GM12878 (cell line): Measurements from ENCODE around the gene ATP5ME. TPM values are rescaled to one million over a fixed set of nuclear protein-coding genes. Genes with fewer than 3 reads are reported as not detected.

Experiments used
- ATAC-seq: fragments of 200-7000 bp; cut with Tn5 transposase; 3 replicates; pipeline ENCODE4 v1.9.1; 2020; ENCODE audit warnings: mild to moderate bottlenecking, moderate library complexity
- BruUV-seq: library from RNA; stranded (reverse); fragments of 400-500 nt; replicated peaks from 2 replicates; lab custom pipeline; 2021; lab: Mats Ljungman, UMichigan
- CTCF ChIA-PET: fragments of 300-600 bp; sonication (Branson Sonifier 250); formaldehyde crosslinking; extraction: SDS; loops from one replicate; lab custom pipeline; 2021; ENCODE audit warnings: inconsistent platforms; lab: Yijun Ruan, JAX
- POLR2A ChIA-PET: fragments of 350-600 bp; formaldehyde crosslinking; extraction: SDS; loops from one replicate; lab custom pipeline; 2021; ENCODE audit warnings: inconsistent platforms; lab: Charles Lee
- RAD21 ChIA-PET: fragments of 300-600 bp; sonication (Branson Sonifier 250); formaldehyde crosslinking; loops from one replicate; lab custom pipeline; 2023; ENCODE audit warnings: antibody characterized with exemption; ENCODE audit not compliant: unreplicated experiment; lab: Charles Lee
- SMC1A ChIA-PET: fragments of 300-600 bp; sonication (Branson Sonifier 250); formaldehyde crosslinking; loops from one replicate; lab custom pipeline; 2023; ENCODE audit not compliant: unreplicated experiment, uncharacterized antibody; lab: Charles Lee
- DNase-seq: peaks from one replicate; pipeline ENCODE4 v3.0.0-alpha.2; 2011; ENCODE audit warnings: low read depth, low spot score
- FAIRE-seq: peaks from 3 replicates; lab custom pipeline; 2011; peaks lifted over from hg19 to GRCh38; lab: Jason Lieb, UNC
- H2AFZ ChIP-seq: 2 replicates; pipeline ENCODE4 v1.6.0; 2011; ENCODE audit warnings: low read depth, low read length, control low read depth; ENCODE audit not compliant: control insufficient read depth
- H3K27ac ChIP-seq: 2 replicates; pipeline ENCODE4 v1.5.1; 2011; ENCODE audit warnings: control low read depth; ENCODE audit not compliant: control insufficient read depth, insufficient read depth
- H3K27me3 ChIP-seq, 2 experiments: replicated peaks in 1 of 2; 2 replicates each; pipeline versions ENCODE4 v1.6.0 to v1.6.1; 2011; ENCODE audit warnings: low read length in 1 of 2; ENCODE audit not compliant: control insufficient read depth in 2 of 2, insufficient read depth in 2 of 2
- H3K36me3 ChIP-seq, 2 experiments: 2 replicates each; pipeline ENCODE4 v1.5.1; 2011; ENCODE audit warnings: low read length in 1 of 2; ENCODE audit not compliant: control insufficient read depth in 2 of 2, insufficient read depth in 2 of 2
- H3K4me1 ChIP-seq: 2 replicates; pipeline ENCODE4 v1.6.1; 2011; ENCODE audit warnings: mild to moderate bottlenecking, low read length, moderate library complexity, mixed read lengths; ENCODE audit not compliant: control insufficient read depth, insufficient read depth
- H3K4me2 ChIP-seq: 2 replicates; pipeline ENCODE4 v1.6.0; 2011; ENCODE audit warnings: control low read depth; ENCODE audit not compliant: control insufficient read depth, insufficient read depth
- H3K4me3 ChIP-seq: fragments of 200-600 bp; sonication (generic); 2 replicates; pipeline ENCODE4 v1.5.1; 2016
- H3K79me2 ChIP-seq: 2 replicates; pipeline ENCODE4 v1.6.0; 2011; ENCODE audit warnings: low read length; ENCODE audit not compliant: control insufficient read depth, insufficient read depth
- H3K9ac ChIP-seq: 2 replicates; pipeline ENCODE4 v1.8.0; 2011; ENCODE audit warnings: low read length, control low read depth, mixed read lengths; ENCODE audit not compliant: control insufficient read depth, insufficient read depth
- H3K9me3 ChIP-seq: replicated peaks from 3 replicates; pipeline ENCODE4 v1.5.1; 2011; ENCODE audit warnings: mild to moderate bottlenecking, low read length; ENCODE audit not compliant: control insufficient read depth, insufficient read depth
- H4K20me1 ChIP-seq: 2 replicates; pipeline ENCODE4 v1.6.0; 2011; ENCODE audit not compliant: control insufficient read depth, insufficient read depth
- BHLHE40 ChIP-seq, 2 experiments: fragments of 450-650 bp in 1 of 2; IDR thresholded peaks; 2 replicates each; pipeline ENCODE4 v1.6.1; 2011 to 2017; ENCODE audit warnings: low read depth in 2 of 2, borderline replicate concordance in 1 of 2, improper control_type of control experiment in 1 of 2, low read length in 1 of 2, mild to moderate bottlenecking in 1 of 2
- CHD4 ChIP-seq: fragments of 200-600 bp; sonication (generic); IDR thresholded peaks from 2 replicates; pipeline ENCODE4 v1.6.1; 2016; ENCODE audit warnings: mild to moderate bottlenecking
- EGR1 ChIP-seq, 2 experiments: IDR thresholded peaks; 1 replicate in 1 of 2; 2 replicates in 1 of 2; pipeline ENCODE4 v1.6.1; 2011 to 2012; ENCODE audit warnings: low read depth in 2 of 2, low read length in 2 of 2, borderline replicate concordance in 1 of 2, mild to moderate bottlenecking in 1 of 2, moderate library complexity in 1 of 2
- EZH2 ChIP-seq: IDR thresholded peaks from 2 replicates; pipeline ENCODE4 v1.6.1; 2012; ENCODE audit warnings: low read depth, mild to moderate bottlenecking, control low read depth, inconsistent platforms, low read length, borderline replicate concordance; ENCODE audit not compliant: control insufficient read depth
- HDAC2 ChIP-seq: fragments of 200-600 bp; sonication (generic); IDR thresholded peaks from 2 replicates; pipeline ENCODE4 v1.6.1; 2017
- HDGF ChIP-seq: fragments of 450-650 bp; IDR thresholded peaks from 2 replicates; pipeline ENCODE4 v1.6.1; 2016; ENCODE audit warnings: antibody characterized with exemption
- IRF4 ChIP-seq: IDR thresholded peaks from 2 replicates; pipeline ENCODE4 v1.6.1; 2011; ENCODE audit warnings: low read depth, low read length
- JUNB ChIP-seq: IDR thresholded peaks from 2 replicates; pipeline ENCODE4 v1.6.1; 2016; ENCODE audit warnings: antibody characterized with exemption, mild to moderate bottlenecking
- POU2F2 ChIP-seq: IDR thresholded peaks from 3 replicates; pipeline ENCODE4 v1.6.1; 2011; ENCODE audit warnings: low read depth, mild to moderate bottlenecking, low read length, borderline replicate concordance
- RB1 ChIP-seq: fragments of 450-650 bp; formaldehyde crosslinking; IDR thresholded peaks from 2 replicates; pipeline ENCODE4 v1.6.1; 2017; ENCODE audit warnings: mild to moderate bottlenecking, borderline replicate concordance
- SMAD5 ChIP-seq: IDR thresholded peaks from 2 replicates; pipeline ENCODE4 v1.6.1; 2016; ENCODE audit warnings: antibody characterized with exemption, low read depth
- ZNF274 ChIP-seq: IDR thresholded peaks from one replicate; pipeline ENCODE4 v1.8.0; 2011; ENCODE audit not compliant: insufficient read length, insufficient read depth
- ZNF384 ChIP-seq: IDR thresholded peaks from 2 replicates; pipeline ENCODE4 v1.6.1; 2012; ENCODE audit warnings: low read depth, mild to moderate bottlenecking, low read length, improper control_type of control experiment, borderline replicate concordance
- ZNF592 ChIP-seq: fragments of 450-650 bp; IDR thresholded peaks from 2 replicates; pipeline ENCODE4 v1.6.1; 2017; ENCODE audit warnings: mild to moderate bottlenecking, moderate library complexity
- WGBS: methylation state at CpG from one replicate; pipeline ENCODE4 v1.1.6; 2016; ENCODE audit warnings: low lambda C conversion rate; ENCODE audit not compliant: insufficient replicate concordance, insufficient coverage; ENCODE audit errors: missing lambda C conversion rate; 5-methylcytosine and 5-hydroxymethylcytosine counted together
- in situ Hi-C: fragments of 300-500 bp; cut with MboI; formaldehyde crosslinking; loops from 9 replicates; pipeline ENCODE4 v1.14.3; 2018; ENCODE audit warnings: mixed read lengths
- intact Hi-C: fragments of 100-400 bp; cut with micrococcal nuclease; formaldehyde crosslinking; loops from one replicate; pipeline ENCODE4 v1.14.2; 2022; ENCODE audit not compliant: unreplicated experiment
- polyA plus RNA-seq, 11 experiments: library from polyadenylated mRNA; depleted of rRNA in 4 of 11; unstranded in 6 of 11; stranded (reverse) in 5 of 11; fragments of >200 nt; fragmentation: Nextera tagmentation in 4 of 11; fragmentation: Illumina TruSeq in 1 of 11; extraction: Ambion mirVana in 4 of 11; extraction: Trizol in 1 of 11; gene quantifications; 1 replicate in 1 of 11; 2 replicates in 10 of 11; pipeline versions ENCODE4 v1.2.1 to v1.2.3, GENCODE V29; 2011 to 2016; ENCODE audit warnings: inconsistent platforms in 2 of 11, missing spikeins in 2 of 11, low read depth in 1 of 11
- total RNA-seq, 4 experiments: library from RNA; depleted of rRNA in 3 of 4; stranded (reverse); fragments of >200 nt in 3 of 4; fragmentation: Illumina TruSeq in 1 of 4; extraction: Trizol in 1 of 4; gene quantifications; 2 replicates each; pipeline versions ENCODE4 v1.2.1 to v1.2.3, GENCODE V29; 2013 to 2021
- TF ChIP-seq, protein P1 (sequence below): fragments of 450-650 bp; formaldehyde crosslinking; IDR thresholded peaks from 2 replicates; pipeline ENCODE4 v1.4.0; 2022; ENCODE audit warnings: mild to moderate bottlenecking, moderate library complexity

Gene ATP5ME
- total and polyA plus RNA-seq, 10 of the 15 experiments (the other 5 are each of a cell fraction or from before 2014, with no cell fraction given), result 279 to 2,374 (median 509) TPM

DNA sequence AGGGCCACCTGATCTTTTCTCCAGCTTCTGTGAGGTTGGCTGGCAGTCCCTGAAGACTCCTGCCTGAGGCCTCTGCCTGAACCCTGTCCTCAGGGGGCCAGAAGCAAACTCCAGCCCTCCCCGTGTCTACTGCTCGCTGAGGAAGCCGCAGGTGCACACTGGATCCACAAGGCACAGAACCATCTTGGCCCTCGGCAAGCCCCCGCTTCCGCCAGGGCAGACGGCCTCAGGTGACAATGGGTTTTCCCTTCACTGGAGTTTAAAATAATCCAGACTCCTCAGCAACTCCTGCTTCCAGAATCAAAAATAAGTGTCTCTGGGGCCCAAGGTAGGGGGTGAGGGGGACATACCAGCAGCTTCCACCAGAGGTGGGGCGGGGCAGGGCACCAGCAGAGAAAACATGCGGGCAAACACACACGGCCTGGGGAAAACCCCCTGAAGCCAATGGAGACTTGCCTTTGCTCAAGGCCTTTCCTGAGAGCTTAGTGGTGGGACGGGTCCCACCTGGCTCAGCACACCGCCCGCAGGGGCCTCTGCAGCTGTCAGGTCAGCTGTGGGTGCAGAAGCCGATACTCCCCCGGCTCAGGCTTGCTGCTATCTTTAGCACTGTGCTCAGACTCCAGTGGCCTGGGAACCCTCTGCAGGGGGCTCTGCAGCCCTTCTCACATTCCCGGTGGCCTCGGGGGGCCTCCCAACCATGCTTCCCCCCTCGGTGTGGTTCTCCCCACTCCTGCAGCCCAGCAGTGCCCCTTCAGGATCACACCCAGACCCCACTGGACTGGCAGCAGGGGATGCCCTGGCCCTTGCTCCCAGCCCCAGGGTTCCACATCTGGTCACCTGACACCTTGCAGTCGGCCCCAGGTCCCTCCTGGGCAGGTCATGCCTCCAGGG, 2.1 kb upstream of the ATP5ME start:
- ATAC-seq, result peak; percentile 54
- Histone ChIP-seq H4K20me1 (no peaks in the 10 kb centered on the region), H3K27ac (peak overlapping the region; percentile 92), H3K36me3 (peaks cover 4 to 7% of the 10 kb centered on the region in 2 experiments), H3K9me3 (no peaks in the 10 kb centered on the region), H3K27me3 (no peaks in the 10 kb centered on the region), H3K9ac (peak overlapping the region; percentile 53), H2AFZ (peak overlapping the region; percentile 34; the same call in 1 of the 2 replicates), H3K79me2 (peaks cover 24% of the 10 kb centered on the region), H3K4me2 (peak overlapping the region; percentile 96), H3K4me1 (peaks cover 38% of the 10 kb centered on the region), H3K4me3 (peak overlapping the region; percentile 85)
- CTCF ChIA-PET, result interaction anchor here (0.9 to 2.3 kb wide), 5 partner anchors 8 to 311 kb away, joined by 3 to 8 read pairs (median 4); partner anchors contain the start of gene IDUA
- RAD21 ChIA-PET, result interaction anchor here (0.7 to 1.3 kb wide), 6 partner anchors 12 to 311 kb away, joined by 3 to 5 read pairs (median 4); partner anchors contain the start of gene IDUA
- FAIRE-seq, result peak; percentile 71
- BruUV-seq, result TSS peak; percentile 78
- POLR2A ChIA-PET, result interaction anchor here (0.5 to 2.6 kb wide), 5 partner anchors 12 to 246 kb away, joined by 4 to 14 read pairs (median 7); no protein-coding TSS in a partner anchor
- WGBS, result 6% methylated on average over 19 of the region's 19 CpGs
- in situ Hi-C loops (no loop called here), intact Hi-C loops (loop anchor here (2.0 to 10.0 kb wide), 4 partner anchors 23 to 431 kb away; partner anchors contain the start of genes GAK and TMEM175)
- no peak for DNase-seq
- SMC1A ChIA-PET, result interaction anchor here (1.0 to 1.5 kb wide), 3 partner anchors 23 to 104 kb away, joined by 3 read pairs; no protein-coding TSS in a partner anchor
- TF ChIP-seq BHLHE40 (IDR thresholded peaks at IDR 0.05; ENCODE audit: borderline replicate concordance in 1 of 2, low read depth in 2 of 2, low read length in 1 of 2), result no peak; a peak in 1 of 4 replicates
- TF ChIP-seq, protein P1, sequence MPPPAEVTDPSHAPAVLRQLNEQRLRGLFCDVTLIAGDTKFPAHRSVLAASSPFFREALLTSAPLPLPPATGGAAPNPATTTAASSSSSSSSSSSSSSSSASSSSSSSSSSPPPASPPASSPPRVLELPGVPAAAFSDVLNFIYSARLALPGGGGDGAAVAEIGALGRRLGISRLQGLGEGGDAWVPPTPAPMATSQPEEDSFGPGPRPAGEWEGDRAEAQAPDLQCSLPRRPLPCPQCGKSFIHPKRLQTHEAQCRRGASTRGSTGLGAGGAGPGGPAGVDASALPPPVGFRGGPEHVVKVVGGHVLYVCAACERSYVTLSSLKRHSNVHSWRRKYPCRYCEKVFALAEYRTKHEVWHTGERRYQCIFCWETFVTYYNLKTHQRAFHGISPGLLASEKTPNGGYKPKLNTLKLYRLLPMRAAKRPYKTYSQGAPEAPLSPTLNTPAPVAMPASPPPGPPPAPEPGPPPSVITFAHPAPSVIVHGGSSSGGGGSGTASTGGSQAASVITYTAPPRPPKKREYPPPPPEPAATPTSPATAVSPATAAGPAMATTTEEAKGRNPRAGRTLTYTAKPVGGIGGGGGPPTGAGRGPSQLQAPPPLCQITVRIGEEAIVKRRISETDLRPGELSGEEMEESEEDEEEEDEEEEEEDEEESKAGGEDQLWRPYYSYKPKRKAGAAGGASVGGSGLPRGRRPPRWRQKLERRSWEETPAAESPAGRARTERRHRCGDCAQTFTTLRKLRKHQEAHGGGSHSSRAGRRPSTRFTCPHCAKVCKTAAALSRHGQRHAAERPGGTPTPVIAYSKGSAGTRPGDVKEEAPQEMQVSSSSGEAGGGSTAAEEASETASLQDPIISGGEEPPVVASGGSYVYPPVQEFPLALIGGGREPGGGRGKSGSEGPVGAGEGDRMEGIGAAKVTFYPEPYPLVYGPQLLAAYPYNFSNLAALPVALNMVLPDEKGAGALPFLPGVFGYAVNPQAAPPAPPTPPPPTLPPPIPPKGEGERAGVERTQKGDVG (CRISPR knock-in tag), result 0 out of 2 replicates have a peak, but pooled peaks have one; percentile 50
- TF ChIP-seq EZH2, result no peak
- no peak for TF ChIP-seq ZNF274
- no peak for TF ChIP-seq JUNB
- no peak for TF ChIP-seq IRF4
- no peak for TF ChIP-seq RB1
- no peak for TF ChIP-seq SMAD5
- TF ChIP-seq CHD4, result no peak
- no peak for TF ChIP-seq POU2F2
- no peak for TF ChIP-seq HDAC2
- no peak for TF ChIP-seq ZNF384
- TF ChIP-seq ZNF592, result no peak
- no peak for TF ChIP-seq HDGF
- peak in 1 of 2 experiments; percentile 29; a peak in 1 of 3 replicates for TF ChIP-seq EGR1 (IDR thresholded peaks at IDR 0.05; ENCODE audit: borderline replicate concordance in 1 of 2, low read depth in 2 of 2, low read length in 2 of 2)
